Endothelial cell of umbilical vein (primary cell): ENCODE measurements around the gene AHSP. TPM values are rescaled to one million over a fixed set of nuclear protein-coding genes. Genes with fewer than 3 reads are reported as not detected.
A peak's percentile ranks its signal among the peaks of the same experiment; 100 is the strongest.

Experiments
- BruUV-seq: library from RNA; stranded (reverse); fragments of 400-500 nt; replicated peaks from 2 replicates; lab custom pipeline; 2021; lab: Mats Ljungman, UMichigan
- CTCF ChIA-PET: fragments of 300-600, 350-600 bp; sonication (Branson Sonifier 250); formaldehyde crosslinking; loops from one replicate; lab custom pipeline; 2021; ENCODE audit warnings: antibody characterized with exemption, inconsistent platforms; lab: Charles Lee
- POLR2A ChIA-PET: fragments of 300-600, 350-600 bp; sonication (Branson Sonifier 250); formaldehyde crosslinking; loops from one replicate; lab custom pipeline; 2021; ENCODE audit warnings: antibody characterized with exemption, inconsistent platforms; lab: Charles Lee
- DNase-seq: peaks from one replicate; pipeline ENCODE4 v3.0.0-alpha.2; 2011; ENCODE audit warnings: low read depth, low spot score
- FAIRE-seq: peaks from 2 replicates; lab custom pipeline; 2011; peaks lifted over from hg19 to GRCh38; lab: Jason Lieb, UNC
- H2AFZ ChIP-seq: 2 replicates; pipeline ENCODE4 v1.6.0; 2012; ENCODE audit warnings: low read depth, low read length, control low read depth, inconsistent platforms
- H3K27ac ChIP-seq: 2 replicates; pipeline ENCODE4 v1.5.1; 2011; ENCODE audit warnings: low read depth, mild to moderate bottlenecking, control low read depth, low read length, moderate library complexity; ENCODE audit not compliant: insufficient read depth
- H3K27me3 ChIP-seq, 2 experiments: 2 replicates each; pipeline versions ENCODE4 v1.6.0 to v1.6.1; 2011; ENCODE audit warnings: low read length in 2 of 2, mixed read lengths in 1 of 2; ENCODE audit not compliant: control insufficient read depth in 2 of 2, insufficient read depth in 2 of 2
- H3K36me3 ChIP-seq, 2 experiments: 2 replicates in 1 of 2; 3 replicates in 1 of 2; pipeline ENCODE4 v1.5.1; 2011; ENCODE audit warnings: low read length in 2 of 2, mild to moderate bottlenecking in 1 of 2, moderate library complexity in 1 of 2; ENCODE audit not compliant: control insufficient read depth in 2 of 2, insufficient read depth in 2 of 2; ENCODE audit errors: extremely low read depth in 1 of 2
- H3K4me1 ChIP-seq: 3 replicates; pipeline ENCODE4 v1.5.1; 2011; ENCODE audit warnings: mild to moderate bottlenecking, low read length; ENCODE audit not compliant: control insufficient read depth, insufficient read depth; ENCODE audit errors: extremely low read depth
- H3K4me2 ChIP-seq: 2 replicates; pipeline ENCODE4 v1.6.1; 2011; ENCODE audit warnings: low read length, control low read depth, mixed read lengths; ENCODE audit not compliant: insufficient read depth
- H3K4me3 ChIP-seq, 3 experiments: fragments of 200-600 bp in 1 of 3; sonication (generic), shearing (Covaris generic) in 1 of 3; replicated peaks in 1 of 3; 2 replicates each; pipeline ENCODE4 v1.5.1; 2011 to 2016; ENCODE audit warnings: control low read depth in 3 of 3, low read length in 3 of 3, mild to moderate bottlenecking in 2 of 3, inconsistent platforms in 1 of 3, low read depth in 1 of 3, moderate library complexity in 1 of 3; ENCODE audit not compliant: insufficient read depth in 1 of 3
- H3K79me2 ChIP-seq: 2 replicates; pipeline ENCODE4 v1.6.0; 2012; ENCODE audit warnings: low read length, inconsistent platforms; ENCODE audit not compliant: control insufficient read depth, insufficient read depth
- H3K9ac ChIP-seq: replicated peaks from 2 replicates; pipeline ENCODE3; 2011; ENCODE audit warnings: low read length, control low read depth; ENCODE audit not compliant: insufficient read depth; ENCODE audit errors: extremely low read depth
- H3K9me1 ChIP-seq: replicated peaks from 3 replicates; pipeline ENCODE4 v1.6.0; 2011; ENCODE audit warnings: mild to moderate bottlenecking, low read length; ENCODE audit not compliant: control insufficient read depth, insufficient read depth; ENCODE audit errors: extremely low read depth
- H3K9me3 ChIP-seq: replicated peaks from 2 replicates; pipeline ENCODE4 v1.5.1; 2012; ENCODE audit warnings: low read length, inconsistent platforms; ENCODE audit not compliant: control insufficient read depth, insufficient read depth
- H4K20me1 ChIP-seq: replicated peaks from 2 replicates; pipeline ENCODE3; 2011; ENCODE audit warnings: mild to moderate bottlenecking, low read length; ENCODE audit not compliant: control insufficient read depth, insufficient read depth; ENCODE audit errors: extremely low read depth
- EZH2 ChIP-seq: IDR thresholded peaks from 2 replicates; pipeline ENCODE4 v1.6.1; 2012; ENCODE audit warnings: borderline replicate concordance, low read depth, mild to moderate bottlenecking, moderate library complexity, low read length, inconsistent platforms; ENCODE audit not compliant: severe bottlenecking
- MAX ChIP-seq: IDR thresholded peaks from 2 replicates; pipeline ENCODE4 v1.6.1; 2011; ENCODE audit not compliant: insufficient read depth, insufficient read length
- POLR2A ChIP-seq: IDR thresholded peaks from 2 replicates; pipeline ENCODE4 v1.6.1; 2012; ENCODE audit warnings: low read depth, mild to moderate bottlenecking, control low read depth, low read length
- POLR2AphosphoS5 ChIP-seq: IDR thresholded peaks from 2 replicates; pipeline ENCODE4 v1.6.1; 2012; ENCODE audit warnings: low read depth, mild to moderate bottlenecking, control low read depth, low read length, moderate library complexity; ENCODE audit not compliant: insufficient read depth
- dilution Hi-C: fragments of 300-500 bp; cut with MboI; formaldehyde crosslinking; loops from one replicate; pipeline ENCODE4 v1.15.0; 2019; ENCODE audit warnings: low sequenced_read_pairs; ENCODE audit not compliant: extremely low pct_ligation_motif_present
- intact Hi-C: fragments of 100-400 bp; cut with micrococcal nuclease; formaldehyde crosslinking; loops from one replicate; pipeline ENCODE4 v1.10.0; 2022
- polyA plus RNA-seq, 4 experiments: library from polyadenylated mRNA; depleted of rRNA in 3 of 4; stranded (reverse) in 3 of 4; unstranded in 1 of 4; fragments of >200 nt; gene quantifications; 2 replicates each; pipeline versions ENCODE4 v1.2.1 to v1.2.3, GENCODE V29; 2011 to 2012; ENCODE audit warnings: missing spikeins in 1 of 4
- total RNA-seq: library from RNA; stranded (reverse); gene quantifications from 2 replicates; pipeline ENCODE4 v1.2.3, GENCODE V29; 2021

The AHSP gene
- total and polyA plus RNA-seq, 2 donors (not counting 3 experiments of a cell fraction or from before 2014, with no cell fraction given): not detected

GRCh38 chr16:31487720-31488467 lies 39.8 kb upstream of the AHSP start:
- Histone ChIP-seq H4K20me1 (no peaks in the 10 kb centered on the region), H3K27me3 (peaks cover 3 to 24% of the 10 kb centered on the region in 2 experiments), H3K36me3 (peaks cover 3% of the 10 kb centered on the region in 2 experiments), H3K9me1 (no peaks in the 10 kb centered on the region), H3K9me3 (no peaks in the 10 kb centered on the region), H3K79me2 (no peaks in the 10 kb centered on the region), H2AFZ (peak overlapping the region; percentile 66), H3K4me1 (peaks cover 11% of the 10 kb centered on the region), H3K4me3 (peak overlapping the region in 1 of 3 experiments; percentile 35), H3K4me2 (peak overlapping the region; percentile 20), H3K9ac (no peak overlapping the region), H3K27ac (no peak overlapping the region)
- TF ChIP-seq POLR2A: no peak
- TF ChIP-seq EZH2: no peak
- no peak for TF ChIP-seq MAX
- TF ChIP-seq POLR2AphosphoS5: peak; percentile 21
- dilution Hi-C loops (no loop called here), intact Hi-C loops (no loop called here)
- BruUV-seq: no TSS peak
- FAIRE-seq (no peak), DNase-seq (peak; percentile 21)
- ChIA-PET CTCF (interaction anchor here (1.0 to 2.6 kb wide), 6 partner anchors 10 to 381 kb away, joined by 3 to 10 read pairs (median 4); no protein-coding TSS in a partner anchor), POLR2A (no interaction called here)
